ENCODE measurements around the gene EPHA2. TPM values are rescaled to one million over a fixed set of nuclear protein-coding genes. Genes with fewer than 3 reads are reported as not detected.

Gene EPHA2
- total RNA-seq, 1 experiment from 2014 or later, result 130 TPM

GRCh38 chr1:16151995-16152384 lies 3.9 kb downstream of the EPHA2 start:
- peak overlapping the region; percentile 68 for H3K27ac Mint-ChIP-seq (ENCODE audit: unreplicated experiment)
- no peak for TF ChIP-seq CTCF (IDR thresholded peaks at IDR 0.05; ENCODE audit: unreplicated experiment)
- H3K27me3 Mint-ChIP-seq (ENCODE audit: unreplicated experiment), result no peaks in the 10 kb centered on the region
- H3K4me3 Mint-ChIP-seq (ENCODE audit: low read depth, unreplicated experiment), result peak overlapping the region; percentile 84
- CTCF ChIA-PET, result no interaction called here
- peaks cover 26% of the 10 kb centered on the region for H3K4me1 Mint-ChIP-seq (ENCODE audit: low read depth, unreplicated experiment)
- DNase-seq, result no peak
- intact Hi-C loops (cut with micrococcal nuclease; ENCODE audit: unreplicated experiment), result no loop called here
- H3K9me3 Mint-ChIP-seq (ENCODE audit: low read depth, unreplicated experiment), result no peaks in the 10 kb centered on the region
- BruUV-seq (replicated peaks), result no TSS peak
- H3K36me3 Mint-ChIP-seq (ENCODE audit: insufficient read depth, unreplicated experiment), result peaks cover 99% of the 10 kb centered on the region

DNA sequence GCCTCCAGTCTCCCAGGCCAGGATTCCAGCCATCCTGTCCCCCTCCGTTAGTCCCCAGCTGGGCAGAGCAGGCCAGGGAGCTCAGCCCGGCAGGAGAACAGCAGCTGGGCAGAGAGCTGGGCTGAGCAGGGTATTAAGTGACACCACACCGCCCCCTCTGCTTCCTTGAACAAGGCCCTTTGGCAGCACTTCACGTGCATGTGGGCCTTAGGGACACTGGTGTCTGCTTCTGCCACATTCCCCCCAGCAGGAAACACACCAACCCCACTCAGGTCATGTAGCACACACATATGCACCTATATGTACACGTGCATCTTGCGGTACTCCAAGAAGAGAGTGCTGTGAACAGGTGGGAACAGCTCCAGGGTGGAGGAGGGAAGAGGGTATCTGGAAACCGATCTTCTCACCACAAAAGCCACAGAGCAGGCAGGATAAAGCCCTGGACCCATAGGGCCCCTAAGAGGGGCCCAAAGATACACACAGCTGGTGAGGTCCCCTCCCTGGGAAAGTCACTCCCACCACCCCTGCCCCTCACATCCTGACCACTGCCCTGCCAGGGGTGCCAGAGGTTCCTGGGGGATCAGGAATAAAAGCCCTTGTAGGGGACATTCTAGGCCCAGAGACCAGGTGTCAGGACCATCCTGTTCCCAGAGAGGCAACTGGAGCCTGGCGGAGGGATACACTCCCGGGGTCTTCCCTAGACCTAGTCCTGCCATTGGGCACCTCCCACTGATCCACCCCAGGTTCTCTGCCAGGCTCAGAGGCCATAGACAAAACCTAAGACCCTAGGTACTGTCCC lies 4.5 kb downstream of the EPHA2 start:
- no peaks in the 10 kb centered on the region for H3K27me3 Mint-ChIP-seq (ENCODE audit: unreplicated experiment)
- peak overlapping the region; percentile 68 for H3K27ac Mint-ChIP-seq (ENCODE audit: unreplicated experiment)
- H3K4me1 Mint-ChIP-seq (ENCODE audit: low read depth, unreplicated experiment), result peaks cover 26% of the 10 kb centered on the region
- no peak for DNase-seq
- intact Hi-C loops (cut with micrococcal nuclease; ENCODE audit: unreplicated experiment), result no loop called here
- H3K4me3 Mint-ChIP-seq (ENCODE audit: low read depth, unreplicated experiment), result peak overlapping the region; percentile 84
- CTCF ChIA-PET, result interaction anchor here (0.6 kb wide), 1 partner anchor 21 kb away, joined by 7 read pairs; no protein-coding TSS in a partner anchor
- no peak for TF ChIP-seq CTCF (IDR thresholded peaks at IDR 0.05; ENCODE audit: unreplicated experiment)
- H3K9me3 Mint-ChIP-seq (ENCODE audit: low read depth, unreplicated experiment), result no peaks in the 10 kb centered on the region
- BruUV-seq (replicated peaks), result no TSS peak
- H3K36me3 Mint-ChIP-seq (ENCODE audit: insufficient read depth, unreplicated experiment), result peaks cover 99% of the 10 kb centered on the region

DNA sequence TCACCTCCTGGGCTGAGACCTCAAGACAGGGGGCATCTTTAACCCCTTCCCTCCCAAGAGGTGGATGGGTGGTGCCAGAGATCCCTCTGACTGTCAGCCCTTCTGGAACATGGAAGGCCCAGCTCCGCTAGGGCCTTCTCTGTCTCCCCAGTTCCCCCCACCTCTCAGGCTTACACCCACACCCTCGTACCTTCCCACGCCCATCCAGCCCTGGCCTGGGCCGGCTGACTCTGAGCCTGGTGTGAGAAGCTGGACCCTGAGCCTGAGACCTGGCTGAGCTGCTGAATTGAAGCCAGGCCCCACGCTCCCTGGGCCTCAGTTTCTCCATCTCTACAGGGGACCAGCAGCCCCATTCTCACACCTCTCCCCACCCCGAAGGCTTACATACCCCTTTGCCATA lies 5.4 kb downstream of the EPHA2 start:
- H3K4me1 Mint-ChIP-seq (ENCODE audit: low read depth, unreplicated experiment), result peaks cover 29% of the 10 kb centered on the region
- intact Hi-C loops (cut with micrococcal nuclease; ENCODE audit: unreplicated experiment), result no loop called here
- H3K27me3 Mint-ChIP-seq (ENCODE audit: unreplicated experiment), result no peaks in the 10 kb centered on the region
- peaks cover 99% of the 10 kb centered on the region for H3K36me3 Mint-ChIP-seq (ENCODE audit: insufficient read depth, unreplicated experiment)
- H3K4me3 Mint-ChIP-seq (ENCODE audit: low read depth, unreplicated experiment), result peak overlapping the region; percentile 84
- DNase-seq, result no peak
- H3K9me3 Mint-ChIP-seq (ENCODE audit: low read depth, unreplicated experiment), result no peaks in the 10 kb centered on the region
- no TSS peak for BruUV-seq (replicated peaks)
- no peak for TF ChIP-seq CTCF (IDR thresholded peaks at IDR 0.05; ENCODE audit: unreplicated experiment)
- CTCF ChIA-PET, result no interaction called here
- peak overlapping the region; percentile 68 for H3K27ac Mint-ChIP-seq (ENCODE audit: unreplicated experiment)

GRCh38 chr1:16149702-16150488 lies 6.0 kb downstream of the EPHA2 start:
- Mint-ChIP-seq H3K9me3 (ENCODE audit: low read depth, unreplicated experiment) (no peaks in the 10 kb centered on the region), H3K4me3 (ENCODE audit: low read depth, unreplicated experiment) (peak overlapping the region; percentile 84), H3K27ac (ENCODE audit: unreplicated experiment) (peak overlapping the region; percentile 47), H3K4me1 (ENCODE audit: low read depth, unreplicated experiment) (peaks cover 29% of the 10 kb centered on the region), H3K27me3 (ENCODE audit: unreplicated experiment) (no peaks in the 10 kb centered on the region), H3K36me3 (ENCODE audit: insufficient read depth, unreplicated experiment) (peaks cover 99% of the 10 kb centered on the region)
- no TSS peak for BruUV-seq (replicated peaks)
- CTCF ChIA-PET, result no interaction called here
- intact Hi-C loops (cut with micrococcal nuclease; ENCODE audit: unreplicated experiment), result no loop called here
- DNase-seq, result no peak
- no peak for TF ChIP-seq CTCF (IDR thresholded peaks at IDR 0.05; ENCODE audit: unreplicated experiment)
